BJ (cell line): ENCODE data around the gene PCDHB1. TPM values are rescaled to one million over a fixed set of nuclear protein-coding genes. Genes with fewer than 3 reads are reported as not detected.
"Not testable (repeated sequence)": the region's sequence is repeated elsewhere in the genome, so short reads cannot be mapped to it uniquely, and the experiment has no call there.

Experiments
- CTCF ChIA-PET: fragments of 350-600 bp; formaldehyde crosslinking; extraction: SDS; loops from one replicate; lab custom pipeline; 2021; ENCODE audit warnings: antibody characterized with exemption, inconsistent platforms; lab: Yijun Ruan, JAX
- POLR2A ChIA-PET: fragments of 300-600 bp; sonication (Branson Sonifier 250); formaldehyde crosslinking; extraction: SDS; loops from one replicate; lab custom pipeline; 2021; ENCODE audit warnings: antibody characterized with exemption; lab: Charles Lee
- DNase-seq: peaks from one replicate; pipeline ENCODE4 v3.0.0-alpha.2; 2011; ENCODE audit warnings: low read depth
- H3K27me3 ChIP-seq: 2 replicates; pipeline ENCODE4 v1.6.0; 2011; ENCODE audit warnings: low read length; ENCODE audit not compliant: control insufficient read depth, insufficient read depth
- H3K36me3 ChIP-seq: 2 replicates; pipeline ENCODE4 v1.5.1; 2011; ENCODE audit warnings: low read length; ENCODE audit not compliant: control insufficient read depth, insufficient read depth
- H3K4me3 ChIP-seq: 2 replicates; pipeline ENCODE4 v1.5.1; 2011; ENCODE audit warnings: low read depth, mild to moderate bottlenecking, control low read depth, low read length
- polyA plus RNA-seq: library from polyadenylated mRNA; depleted of rRNA; stranded (reverse); fragments of >200 nt; gene quantifications from 2 replicates; pipeline ENCODE4 v1.2.3, GENCODE V29; 2011
- TF ChIP-seq, protein P1 (sequence below): IDR thresholded peaks from 2 replicates; pipeline ENCODE4 v1.5.1; 2011; ENCODE audit warnings: low read depth, mild to moderate bottlenecking, control low read depth, inconsistent platforms, low read length, moderate library complexity; ENCODE audit not compliant: insufficient read depth

The PCDHB1 gene
- polyA plus RNA-seq, 1 experiment = not detected

DNA sequence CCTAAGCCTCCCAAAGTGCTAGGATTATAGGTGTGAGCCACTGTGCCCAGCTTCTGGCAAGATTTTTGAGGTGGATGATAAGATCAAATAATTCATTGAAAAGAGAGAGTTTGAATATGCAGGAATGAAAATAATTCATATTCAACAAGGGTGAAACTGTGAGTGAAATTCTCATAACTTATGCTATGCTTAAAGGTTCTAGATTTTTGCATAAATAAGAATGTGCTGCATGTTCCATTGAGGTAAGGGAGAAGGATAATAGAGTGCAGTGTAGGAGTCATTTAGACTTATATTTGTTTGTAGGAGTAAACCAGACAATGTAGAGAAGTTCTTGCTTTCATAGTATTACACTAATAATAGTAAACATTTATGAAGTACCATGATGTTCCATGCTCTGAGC, 31.1 kb downstream of the PCDHB1 start:
- Histone ChIP-seq H3K27me3 (no peaks in the 10 kb centered on the region), H3K4me3 (no peak overlapping the region), H3K36me3 (no peaks in the 10 kb centered on the region)
- ChIA-PET POLR2A (no interaction called here), CTCF (interaction anchor here (0.8 to 1.5 kb wide), 3 partner anchors 13 to 105 kb away, joined by 3 read pairs; partner anchors contain the start of genes PCDHB2 and PCDHB9)
- TF ChIP-seq, protein P1, sequence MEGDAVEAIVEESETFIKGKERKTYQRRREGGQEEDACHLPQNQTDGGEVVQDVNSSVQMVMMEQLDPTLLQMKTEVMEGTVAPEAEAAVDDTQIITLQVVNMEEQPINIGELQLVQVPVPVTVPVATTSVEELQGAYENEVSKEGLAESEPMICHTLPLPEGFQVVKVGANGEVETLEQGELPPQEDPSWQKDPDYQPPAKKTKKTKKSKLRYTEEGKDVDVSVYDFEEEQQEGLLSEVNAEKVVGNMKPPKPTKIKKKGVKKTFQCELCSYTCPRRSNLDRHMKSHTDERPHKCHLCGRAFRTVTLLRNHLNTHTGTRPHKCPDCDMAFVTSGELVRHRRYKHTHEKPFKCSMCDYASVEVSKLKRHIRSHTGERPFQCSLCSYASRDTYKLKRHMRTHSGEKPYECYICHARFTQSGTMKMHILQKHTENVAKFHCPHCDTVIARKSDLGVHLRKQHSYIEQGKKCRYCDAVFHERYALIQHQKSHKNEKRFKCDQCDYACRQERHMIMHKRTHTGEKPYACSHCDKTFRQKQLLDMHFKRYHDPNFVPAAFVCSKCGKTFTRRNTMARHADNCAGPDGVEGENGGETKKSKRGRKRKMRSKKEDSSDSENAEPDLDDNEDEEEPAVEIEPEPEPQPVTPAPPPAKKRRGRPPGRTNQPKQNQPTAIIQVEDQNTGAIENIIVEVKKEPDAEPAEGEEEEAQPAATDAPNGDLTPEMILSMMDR = no peak
- DNase-seq = no peak

DNA sequence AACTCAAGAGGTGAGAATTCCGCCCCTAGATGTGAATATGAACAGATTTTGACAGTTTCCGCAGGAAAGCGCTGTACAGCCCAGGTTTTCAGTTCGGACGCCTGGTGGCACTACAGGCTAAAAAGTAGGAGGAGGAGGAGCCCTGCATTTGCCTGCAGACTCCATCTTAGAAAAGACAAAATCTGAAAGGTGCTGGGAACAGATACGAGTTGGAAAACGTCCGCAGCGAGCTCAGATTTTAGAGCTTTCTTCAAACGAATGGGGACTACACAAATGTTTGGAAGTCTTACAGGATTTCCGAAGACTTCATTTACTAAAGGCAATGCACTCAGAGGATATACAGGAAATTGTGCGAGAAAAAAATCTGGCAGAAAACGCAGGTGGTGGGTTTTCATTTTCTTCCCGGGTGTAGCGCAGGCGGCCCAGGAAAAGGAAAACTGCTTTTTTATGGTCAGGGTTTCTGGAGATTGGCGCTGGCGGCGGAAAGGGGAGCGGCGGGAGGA, 33.4 kb downstream of the PCDHB1 start:
- TF ChIP-seq, protein P1 = peak; percentile 61
- Histone ChIP-seq H3K36me3 (no peaks in the 10 kb centered on the region), H3K4me3 (peak overlapping the region; percentile 40), H3K27me3 (no peaks in the 10 kb centered on the region)
- ChIA-PET POLR2A (no interaction called here), CTCF (interaction anchor here (0.7 to 1.2 kb wide), 2 partner anchors 10 to 25 kb away, joined by 3 read pairs; no protein-coding TSS in a partner anchor)
- DNase-seq = peak; percentile 14

DNA sequence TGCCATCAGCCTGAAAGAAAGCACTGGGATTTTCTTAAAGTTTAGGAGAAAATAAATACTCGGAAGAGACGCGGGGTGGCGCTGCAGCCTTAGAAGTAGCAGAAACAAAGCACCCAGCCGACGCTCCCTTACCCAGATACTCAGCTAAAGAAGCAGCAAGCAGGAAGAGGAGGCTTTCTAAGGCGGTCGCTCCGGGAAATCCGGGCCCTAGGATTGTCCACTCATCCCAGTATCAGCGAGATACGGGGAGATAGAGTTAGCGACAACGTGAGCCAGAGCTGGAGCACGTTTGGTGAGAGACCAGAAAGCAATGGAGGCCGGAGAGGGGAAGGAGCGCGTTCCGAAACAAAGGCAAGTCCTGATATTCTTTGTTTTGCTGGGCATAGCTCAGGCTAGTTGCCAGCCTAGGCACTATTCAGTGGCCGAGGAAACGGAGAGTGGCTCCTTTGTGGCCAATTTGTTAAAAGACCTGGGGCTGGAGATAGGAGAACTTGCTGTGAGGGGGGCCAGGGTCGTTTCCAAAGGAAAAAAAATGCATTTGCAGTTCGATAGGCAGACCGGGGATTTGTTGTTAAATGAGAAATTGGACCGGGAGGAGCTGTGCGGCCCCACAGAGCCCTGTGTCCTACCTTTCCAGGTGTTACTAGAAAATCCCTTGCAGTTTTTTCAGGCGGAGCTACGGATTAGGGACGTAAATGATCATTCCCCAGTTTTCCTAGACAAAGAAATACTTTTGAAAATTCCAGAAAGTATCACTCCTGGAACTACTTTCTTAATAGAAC, 43.5 kb downstream of the PCDHB1 start, which contains the start of gene PCDHB2:
Gene PCDHB2, plus strand, starts transcription at position 135 of the 782 bp plus-strand sequence. Its CDS starts 176 bp downstream, at position 311.
- POLR2A ChIA-PET = no interaction called here
- CTCF ChIA-PET = interaction anchor here (0.5 to 1.6 kb wide), 7 partner anchors 9 to 470 kb away, joined by 3 to 7 read pairs (median 3); partner anchors contain the start of gene PCDHB7
- no peak for DNase-seq
- no peaks in the 10 kb centered on the region for H3K36me3 ChIP-seq
- H3K4me3 ChIP-seq = peak within 1 kb of the TSS; percentile 39
- no peaks in the 10 kb centered on the region for H3K27me3 ChIP-seq
- TF ChIP-seq, protein P1 = peak; percentile 39

DNA sequence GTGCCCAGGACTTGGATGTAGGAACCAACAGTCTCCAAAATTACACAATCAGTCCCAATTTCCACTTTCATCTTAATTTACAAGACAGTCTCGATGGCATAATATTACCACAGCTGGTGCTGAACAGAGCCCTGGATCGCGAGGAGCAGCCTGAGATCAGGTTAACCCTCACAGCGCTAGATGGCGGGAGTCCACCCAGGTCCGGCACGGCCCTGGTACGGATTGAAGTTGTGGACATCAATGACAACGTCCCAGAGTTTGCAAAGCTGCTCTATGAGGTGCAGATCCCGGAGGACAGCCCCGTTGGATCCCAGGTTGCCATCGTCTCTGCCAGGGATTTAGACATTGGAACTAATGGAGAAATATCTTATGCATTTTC, 44.1 kb downstream of the PCDHB1 start:
- ChIA-PET CTCF (interaction anchor here (0.5 to 1.6 kb wide), 7 partner anchors 9 to 469 kb away, joined by 3 to 7 read pairs (median 3); partner anchors contain the start of gene PCDHB7), POLR2A (no interaction called here)
- Histone ChIP-seq H3K27me3 (no peaks in the 10 kb centered on the region), H3K4me3 (peak overlapping the region; percentile 39), H3K36me3 (no peaks in the 10 kb centered on the region)
- TF ChIP-seq, protein P1 = no peak
- DNase-seq = no peak

DNA sequence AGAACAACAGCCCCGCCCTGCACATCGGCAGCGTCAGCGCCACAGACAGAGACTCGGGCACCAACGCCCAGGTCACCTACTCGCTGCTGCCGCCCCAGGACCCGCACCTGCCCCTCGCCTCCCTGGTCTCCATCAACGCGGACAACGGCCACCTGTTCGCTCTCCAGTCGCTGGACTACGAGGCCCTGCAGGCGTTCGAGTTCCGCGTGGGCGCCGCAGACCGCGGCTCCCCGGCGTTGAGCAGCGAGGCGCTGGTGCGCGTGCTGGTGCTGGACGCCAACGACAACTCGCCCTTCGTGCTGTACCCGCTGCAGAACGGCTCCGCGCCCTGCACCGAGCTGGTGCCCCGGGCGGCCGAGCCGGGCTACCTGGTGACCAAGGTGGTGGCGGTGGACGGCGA, 45.0 kb downstream of the PCDHB1 start:
- H3K4me3 ChIP-seq, CTCF ChIA-PET, H3K27me3 ChIP-seq, POLR2A ChIA-PET, DNase-seq, H3K36me3 ChIP-seq: not testable (repeated sequence)

DNA sequence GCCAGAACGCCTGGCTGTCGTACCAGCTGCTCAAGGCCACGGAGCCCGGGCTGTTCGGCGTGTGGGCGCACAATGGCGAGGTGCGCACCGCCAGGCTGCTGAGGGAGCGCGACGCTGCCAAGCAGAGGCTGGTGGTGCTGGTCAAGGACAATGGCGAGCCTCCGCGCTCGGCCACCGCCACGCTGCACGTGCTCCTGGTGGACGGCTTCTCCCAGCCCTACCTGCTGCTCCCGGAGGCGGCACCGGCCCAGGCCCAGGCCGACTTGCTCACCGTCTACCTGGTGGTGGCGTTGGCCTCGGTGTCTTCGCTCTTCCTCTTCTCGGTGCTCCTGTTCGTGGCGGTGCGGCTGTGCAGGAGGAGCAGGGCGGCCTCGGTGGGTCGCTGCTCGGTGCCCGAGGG, 45.4 kb downstream of the PCDHB1 start:
- POLR2A ChIA-PET, H3K4me3 ChIP-seq, CTCF ChIA-PET, H3K27me3 ChIP-seq, DNase-seq, H3K36me3 ChIP-seq: not testable (repeated sequence)
